ENCODE measurements around the gene P2RY8.
"Not testable (repeated sequence)": the region's sequence is repeated elsewhere in the genome, so short reads cannot be mapped to it uniquely, and the experiment has no call there.

The P2RY8 gene

GRCh38 chrX:1537031-1537715 lies at the start of gene P2RY8:
Gene P2RY8, minus strand, starts transcription at chrX:1537185. Its CDS starts 70,627 bp downstream, at chrX:1466558.
- peak in 1 of 2 experiments; percentile 39 for DNase-seq

GRCh38 chrX:1584237-1585011 lies 47.4 kb upstream of the P2RY8 start:
- no peak for DNase-seq

DNA sequence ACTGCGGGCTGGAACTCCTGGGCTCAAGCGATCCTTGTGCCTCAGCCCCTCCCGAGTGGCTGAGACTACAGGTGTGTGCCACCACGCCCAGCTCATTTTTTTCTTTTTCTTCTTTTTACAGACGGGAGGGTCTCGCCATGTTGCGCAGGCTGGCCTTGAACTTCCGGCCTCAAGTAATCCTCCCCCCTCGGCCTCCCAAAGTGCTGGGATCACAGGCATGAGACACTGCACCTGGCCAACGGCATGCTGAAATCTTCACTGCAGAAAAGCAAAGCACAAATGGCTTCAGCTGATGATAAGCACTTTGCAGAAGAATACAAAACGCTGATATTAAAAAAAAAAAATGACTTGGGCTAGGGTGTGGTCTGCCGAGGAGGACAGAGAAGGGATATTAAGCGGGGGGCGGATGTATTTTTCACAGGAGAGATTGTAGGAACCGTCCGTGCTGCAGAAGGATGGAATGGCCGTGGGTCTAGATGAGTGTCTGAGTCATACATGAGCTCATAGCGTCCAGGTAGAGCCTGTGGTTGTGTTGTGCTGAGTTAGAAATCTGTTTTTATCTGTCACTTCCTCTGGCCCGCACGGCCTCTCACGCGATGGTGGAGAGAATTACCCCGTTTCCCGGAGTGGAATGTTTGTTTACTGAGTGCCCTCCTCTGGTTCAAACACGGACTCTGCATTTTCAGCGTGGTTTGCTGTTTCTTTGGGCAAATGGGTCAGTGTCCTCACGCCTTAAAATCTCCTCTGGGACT lies 45.9 kb upstream of the P2RY8 start:
- peak; percentile 3 to 46 for DNase-seq

DNA sequence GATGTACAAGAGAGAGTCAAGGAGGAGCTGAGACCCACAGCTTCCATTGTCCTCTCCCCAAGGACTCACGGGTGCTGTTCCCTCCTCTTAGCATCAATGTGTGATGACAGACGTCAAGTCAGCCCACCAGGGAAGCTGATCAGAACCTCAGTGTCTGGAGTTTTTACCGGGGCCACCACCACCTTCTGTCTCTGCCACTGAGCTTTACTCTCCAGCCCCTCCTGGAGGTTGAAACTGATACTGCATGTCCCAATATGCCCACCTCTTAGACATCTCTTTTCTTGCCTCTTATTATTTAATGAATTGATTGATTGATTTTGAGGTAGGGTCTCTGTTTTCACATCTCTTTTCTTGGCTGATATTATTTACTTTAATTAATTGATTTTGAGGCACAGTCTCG lies 44.1 kb upstream of the P2RY8 start:
- DNase-seq: peak; percentile 1 to 23

DNA sequence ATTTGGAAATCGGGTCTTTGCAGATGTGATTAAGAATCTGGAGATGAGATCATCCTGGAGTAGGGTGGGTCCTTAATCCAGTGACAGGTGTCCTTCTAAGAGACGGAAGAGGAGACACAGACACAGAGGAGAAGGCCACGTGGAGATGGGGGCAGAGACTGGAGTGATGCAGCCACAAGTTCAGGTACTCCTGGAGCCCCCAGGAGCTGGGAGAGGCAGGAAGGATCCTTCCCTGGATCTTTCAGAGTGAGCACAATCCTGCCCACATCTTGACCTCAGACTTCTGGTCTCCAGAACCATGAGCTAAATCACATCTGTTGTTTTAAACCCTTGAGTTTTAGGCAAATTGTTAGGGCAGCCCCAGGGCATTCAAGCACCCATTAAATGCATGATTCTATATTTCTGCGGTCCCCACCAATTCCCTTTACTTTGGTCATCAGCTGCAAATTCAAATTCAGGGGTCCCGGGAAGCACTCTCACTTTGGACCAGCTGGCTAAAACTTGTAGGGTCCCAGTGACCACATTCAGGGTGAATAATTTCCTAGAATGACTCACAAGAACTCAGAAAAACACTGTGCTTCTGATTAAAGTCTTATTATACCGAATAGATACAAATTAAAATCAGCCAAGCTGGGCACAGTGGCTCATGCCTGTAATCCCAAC lies 41.7 kb upstream of the P2RY8 start:
- no peak for DNase-seq

DNA sequence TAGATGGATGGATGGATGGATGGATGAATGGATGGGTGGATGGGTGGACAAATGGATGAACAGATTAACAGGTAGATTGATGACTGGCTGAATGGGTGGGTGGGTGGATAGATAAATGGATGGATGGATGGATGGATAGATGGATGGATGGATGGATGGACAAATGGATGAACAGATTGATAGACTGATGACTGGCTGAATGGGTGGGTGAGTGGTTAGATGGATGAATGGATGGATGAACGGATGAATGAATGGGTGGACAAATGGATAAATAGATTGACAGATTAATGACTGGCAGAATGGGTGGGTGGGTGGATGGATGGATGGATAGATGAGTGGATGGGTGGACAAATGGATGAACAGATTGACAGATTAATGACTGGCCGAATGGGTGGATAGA lies 40.9 kb upstream of the P2RY8 start:
- no peak for DNase-seq

- no peak for DNase-seq
Measured at GRCh38 chrX:1576201-1576992, 39.4 kb upstream of the P2RY8 start.

- DNase-seq: not testable (repeated sequence)
Measured at GRCh38 chrX:1574181-1574580, 37.2 kb upstream of the P2RY8 start.

- no peak for DNase-seq
Measured at GRCh38 chrX:1564750-1565683, 28.0 kb upstream of the P2RY8 start.

GRCh38 chrX:1564077-1564476 lies 27.1 kb upstream of the P2RY8 start:
- DNase-seq: not testable (repeated sequence)

GRCh38 chrX:1561164-1561563 lies 24.2 kb upstream of the P2RY8 start:
- no peak for DNase-seq

DNA sequence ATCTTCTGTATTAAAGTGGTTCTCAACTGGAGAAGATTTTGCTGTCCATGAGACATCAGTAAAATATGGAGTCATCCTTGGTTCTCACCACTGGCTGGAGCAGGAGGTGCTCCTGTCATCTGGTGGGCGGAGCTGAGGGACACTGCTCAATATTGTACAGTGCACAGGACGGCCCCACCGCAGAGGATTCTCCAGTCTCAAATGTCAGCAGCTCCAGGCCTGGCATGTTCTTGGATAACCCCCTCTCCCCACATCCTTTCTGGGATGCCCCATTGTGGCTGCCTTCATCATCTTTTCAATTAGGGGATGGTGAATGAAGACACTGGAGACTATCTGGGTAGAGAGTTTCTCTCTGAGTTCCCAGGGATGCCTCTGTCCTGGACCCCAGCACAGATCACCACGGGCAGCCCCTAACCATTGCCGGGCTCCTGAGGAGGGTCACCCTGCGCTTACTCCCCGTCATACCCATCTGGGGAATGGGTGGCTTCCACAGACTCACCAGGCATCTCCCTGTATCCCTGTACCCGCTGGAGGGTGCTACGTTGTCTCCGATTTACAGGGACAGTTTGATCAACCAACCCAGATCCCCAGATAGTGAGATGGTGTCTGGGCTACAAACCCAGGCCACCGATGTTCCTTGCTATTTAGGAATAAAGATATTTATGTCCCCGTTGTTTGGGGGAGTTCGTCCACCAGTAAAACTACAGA lies 21.9 kb upstream of the P2RY8 start:
- no peak for DNase-seq

- DNase-seq: not testable (repeated sequence)
Measured at GRCh38 chrX:1557442-1557841, 20.5 kb upstream of the P2RY8 start.

DNA sequence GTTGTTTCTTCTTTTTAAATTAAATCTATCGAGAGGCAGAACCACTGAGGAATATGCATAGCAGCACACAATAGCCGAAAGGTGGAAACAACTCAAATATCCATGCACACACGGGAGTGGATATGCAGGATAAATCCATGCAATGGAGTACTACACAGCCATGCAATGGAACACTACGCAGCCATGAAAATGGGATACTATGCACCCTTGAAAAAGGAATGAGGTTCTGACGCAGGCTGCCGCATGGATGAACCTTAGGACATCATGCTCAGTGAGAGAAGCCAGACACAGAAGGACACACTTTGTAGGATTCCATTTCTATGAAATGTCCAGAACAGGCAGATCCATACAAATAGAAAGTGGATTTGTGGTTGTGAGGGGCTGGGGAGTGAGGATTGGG lies 18.4 kb upstream of the P2RY8 start:
- no peak for DNase-seq

DNA sequence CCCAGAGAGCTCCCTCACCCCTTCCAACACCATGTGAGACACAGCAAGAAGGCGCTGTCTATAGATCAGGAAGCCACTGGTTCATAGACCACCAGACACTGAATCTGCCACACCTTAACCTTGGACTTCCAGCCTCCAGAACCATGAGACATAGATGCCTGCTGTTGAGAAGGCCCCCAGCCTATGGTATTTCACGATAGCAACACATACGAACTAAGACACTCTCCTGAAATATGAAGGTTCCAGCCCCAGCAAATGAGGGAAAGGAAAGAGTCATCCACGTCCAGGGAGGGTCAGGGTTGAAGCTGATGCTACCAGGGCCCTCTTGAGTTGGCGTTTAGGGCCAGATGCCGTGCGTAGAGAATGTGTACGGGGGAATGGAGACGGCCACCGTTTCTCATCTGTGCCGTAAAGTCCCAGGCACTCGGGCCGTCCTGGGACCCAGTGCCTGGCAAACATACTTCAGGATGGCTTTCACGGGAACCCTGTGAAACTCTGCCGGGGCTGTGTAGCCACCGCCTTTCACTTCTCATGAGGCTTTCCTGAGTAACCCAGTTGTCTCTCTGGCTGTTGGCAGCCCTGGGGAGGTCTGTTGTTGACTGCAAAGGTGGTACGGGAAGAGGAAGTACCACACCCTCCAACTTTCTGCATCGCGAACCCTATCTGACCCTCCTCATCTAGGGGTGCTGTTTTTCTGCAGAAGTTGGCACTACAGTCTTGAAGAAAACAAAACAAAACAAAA lies 17.7 kb upstream of the P2RY8 start:
- DNase-seq: no peak

DNA sequence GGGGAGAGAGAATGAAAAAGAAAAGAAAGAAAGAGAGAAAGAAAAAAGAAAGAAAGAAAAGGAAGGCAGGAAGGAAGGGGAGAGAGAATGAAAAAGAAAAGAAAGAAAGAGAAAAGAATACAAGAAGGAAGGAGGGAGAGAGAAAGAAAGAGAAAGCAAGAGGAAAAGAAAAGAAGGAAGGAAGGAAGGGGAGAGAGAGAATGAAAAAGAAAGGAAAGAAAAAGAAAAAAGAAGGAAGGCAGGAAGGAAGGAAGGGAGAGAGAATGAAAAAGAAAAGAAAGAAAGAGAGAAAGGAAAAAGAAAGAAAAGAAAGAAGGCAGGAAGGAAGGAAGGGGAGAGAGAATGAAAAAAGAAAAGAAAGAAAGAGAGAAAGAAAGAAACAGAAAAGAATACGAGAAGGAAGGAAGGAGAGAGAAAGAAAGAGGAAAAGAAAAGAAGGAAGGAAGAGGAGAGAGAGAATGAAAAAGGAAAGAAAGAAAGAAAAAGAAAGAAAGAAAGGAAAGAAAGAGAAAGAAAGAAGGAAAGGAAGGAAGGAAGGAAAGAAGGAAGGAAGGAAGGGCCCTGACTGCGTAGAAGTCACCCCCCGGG lies 15.1 kb upstream of the P2RY8 start:
- DNase-seq: no peak

DNA sequence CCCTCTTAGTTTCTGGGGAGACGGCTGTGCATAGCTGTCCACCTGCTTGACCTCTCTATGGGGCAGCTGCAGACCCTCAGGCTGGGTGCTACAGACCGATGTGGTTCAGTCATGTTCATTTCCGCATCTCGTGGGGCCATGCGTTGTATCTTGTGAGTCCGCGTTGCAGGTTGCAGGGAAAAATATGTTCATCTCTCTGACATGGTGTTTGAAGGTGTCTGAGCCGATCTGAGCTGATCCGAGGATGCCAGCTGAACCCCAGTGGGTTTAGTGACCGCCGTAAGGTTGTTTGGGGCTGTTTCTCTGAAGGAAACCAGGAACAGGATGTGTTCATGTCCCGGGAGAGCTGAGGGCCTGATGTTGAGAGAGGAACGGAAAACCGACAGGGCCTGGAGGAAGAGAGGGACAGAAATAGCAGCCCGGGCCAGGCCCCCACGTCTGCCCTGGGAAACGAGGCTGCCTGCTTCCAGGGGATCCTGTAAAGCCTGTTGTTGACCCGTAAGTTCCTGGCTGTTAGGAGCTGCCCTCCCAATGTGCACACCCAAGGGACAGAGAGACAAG lies 9.8 kb upstream of the P2RY8 start:
- DNase-seq: no peak

DNA sequence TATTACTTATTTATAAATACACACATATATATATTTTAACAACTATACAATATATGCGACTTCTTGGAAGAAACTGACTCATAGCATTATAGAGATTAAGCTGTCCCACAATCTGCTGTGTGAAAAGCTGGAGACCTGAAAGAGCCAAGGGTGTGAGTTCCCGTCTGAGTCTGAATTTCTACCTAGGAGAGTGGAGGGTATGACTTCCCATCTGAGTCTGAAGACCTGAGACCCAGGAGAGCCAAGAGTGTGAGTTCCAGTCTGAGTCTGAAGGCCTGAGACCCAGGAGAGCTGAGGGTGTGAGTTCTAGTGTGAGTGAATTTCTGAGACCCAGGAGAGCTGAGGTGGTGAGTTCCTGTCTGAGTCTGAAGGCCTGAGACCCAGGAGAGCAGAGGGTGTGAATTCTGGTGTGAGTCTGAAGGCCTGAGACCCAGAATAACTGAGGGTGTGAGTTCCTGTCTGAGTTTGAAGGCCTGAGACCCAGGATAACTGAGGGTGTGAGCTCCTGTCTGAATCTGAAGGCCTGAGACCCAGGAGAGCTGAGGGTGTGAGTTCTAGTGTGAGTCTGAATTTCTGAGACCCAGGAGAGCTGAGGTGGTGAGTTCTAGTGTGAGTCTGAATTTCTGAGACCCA lies 8.9 kb upstream of the P2RY8 start:
- DNase-seq: no peak
